ENCODE results near the gene MAPK14. TPM values are rescaled to one million over a fixed set of nuclear protein-coding genes. Genes with fewer than 3 reads are reported as not detected.
"Not testable (repeated sequence)": the region's sequence is repeated elsewhere in the genome, so short reads cannot be mapped to it uniquely, and the experiment has no call there.

MAPK14 gene
- total RNA-seq, 1 donor from 2014 or later, result 24.5 TPM

DNA sequence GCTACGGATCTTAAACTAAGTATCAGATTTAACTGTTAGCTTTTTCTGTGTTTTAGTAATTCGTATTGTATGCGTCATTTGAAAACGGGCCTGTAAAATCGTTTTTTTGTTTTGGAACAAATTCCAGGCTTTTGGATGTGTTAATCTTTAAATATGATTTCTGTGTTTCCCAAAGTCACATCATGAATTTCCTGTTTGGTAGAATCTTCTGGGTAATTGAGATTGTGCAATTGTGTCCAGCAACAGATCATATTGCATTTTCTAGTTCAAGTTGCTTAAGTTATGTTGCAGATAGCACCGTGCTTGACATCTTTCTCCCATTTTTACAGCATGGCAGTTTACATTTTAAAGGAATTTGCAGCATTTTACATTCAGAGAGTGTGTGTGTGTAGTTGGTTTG is 1.9 kb downstream of the MAPK14 start:
- Histone ChIP-seq H3K4me3 (peak overlapping the region; percentile 97), H3K9me3 (replicated peaks) (no peaks in the 10 kb centered on the region), H3K4me1 (peaks cover 65% of the 10 kb centered on the region), H3K36me3 (no peaks in the 10 kb centered on the region), H3K27ac (replicated peaks) (peak overlapping the region; percentile 96), H3K27me3 (ENCODE audit: low read depth) (peaks cover 5% of the 10 kb centered on the region)
- no peak for DNase-seq
- intact Hi-C loops (cut with micrococcal nuclease), result no loop called here
- TF ChIP-seq, protein P1, sequence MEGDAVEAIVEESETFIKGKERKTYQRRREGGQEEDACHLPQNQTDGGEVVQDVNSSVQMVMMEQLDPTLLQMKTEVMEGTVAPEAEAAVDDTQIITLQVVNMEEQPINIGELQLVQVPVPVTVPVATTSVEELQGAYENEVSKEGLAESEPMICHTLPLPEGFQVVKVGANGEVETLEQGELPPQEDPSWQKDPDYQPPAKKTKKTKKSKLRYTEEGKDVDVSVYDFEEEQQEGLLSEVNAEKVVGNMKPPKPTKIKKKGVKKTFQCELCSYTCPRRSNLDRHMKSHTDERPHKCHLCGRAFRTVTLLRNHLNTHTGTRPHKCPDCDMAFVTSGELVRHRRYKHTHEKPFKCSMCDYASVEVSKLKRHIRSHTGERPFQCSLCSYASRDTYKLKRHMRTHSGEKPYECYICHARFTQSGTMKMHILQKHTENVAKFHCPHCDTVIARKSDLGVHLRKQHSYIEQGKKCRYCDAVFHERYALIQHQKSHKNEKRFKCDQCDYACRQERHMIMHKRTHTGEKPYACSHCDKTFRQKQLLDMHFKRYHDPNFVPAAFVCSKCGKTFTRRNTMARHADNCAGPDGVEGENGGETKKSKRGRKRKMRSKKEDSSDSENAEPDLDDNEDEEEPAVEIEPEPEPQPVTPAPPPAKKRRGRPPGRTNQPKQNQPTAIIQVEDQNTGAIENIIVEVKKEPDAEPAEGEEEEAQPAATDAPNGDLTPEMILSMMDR (IDR thresholded peaks at IDR 0.05; ENCODE audit: borderline replicate concordance), result no peak

DNA sequence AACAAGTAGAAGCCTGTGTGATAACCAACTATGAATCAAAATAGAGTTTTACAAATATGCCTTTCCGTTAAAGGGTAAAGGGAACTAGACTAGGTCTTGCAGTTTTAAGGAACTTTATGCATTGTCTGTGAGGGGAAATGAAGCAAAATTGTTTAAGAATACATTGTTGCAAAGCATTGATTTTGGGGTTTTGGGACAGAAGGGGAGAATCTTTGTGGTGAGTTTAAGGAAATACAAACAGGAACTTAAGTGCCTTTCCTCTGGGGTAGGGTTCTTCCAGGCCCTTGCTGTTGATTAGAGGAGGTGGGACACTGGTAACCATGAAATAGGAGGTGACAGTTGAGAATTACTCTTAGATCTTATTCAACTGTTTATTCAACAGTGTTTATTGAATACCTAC is 4.7 kb downstream of the MAPK14 start:
- Histone ChIP-seq H3K36me3 (no peaks in the 10 kb centered on the region), H3K9me3 (replicated peaks) (no peaks in the 10 kb centered on the region), H3K4me3 (no peak overlapping the region), H3K27ac (replicated peaks) (no peak overlapping the region), H3K4me1 (peaks cover 90% of the 10 kb centered on the region), H3K27me3 (ENCODE audit: low read depth) (no peaks in the 10 kb centered on the region)
- intact Hi-C loops (cut with micrococcal nuclease), result no loop called here
- DNase-seq, result no peak
- TF ChIP-seq, protein P1 (IDR thresholded peaks at IDR 0.05; ENCODE audit: borderline replicate concordance), result no peak

DNA sequence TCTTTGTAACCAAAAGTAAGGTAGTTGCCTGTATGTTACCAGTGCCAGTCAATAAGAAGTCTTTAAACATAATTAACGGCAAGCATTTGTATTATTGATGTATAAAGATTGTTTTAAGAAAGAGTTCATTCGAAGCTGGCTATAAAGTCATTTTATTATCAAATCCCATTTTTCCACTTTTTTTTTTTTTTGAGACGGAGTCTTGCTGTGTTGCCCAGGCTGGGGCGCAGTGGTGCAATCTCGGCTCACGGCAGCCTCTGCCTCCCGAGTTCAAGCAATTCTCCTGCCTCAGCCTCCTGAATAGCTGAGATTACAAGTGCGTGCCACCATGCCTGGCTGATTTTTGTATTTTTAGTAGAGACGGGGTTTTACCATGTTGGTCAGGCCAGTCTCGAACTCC is 5.5 kb downstream of the MAPK14 start:
- H3K36me3 ChIP-seq; DNase-seq; intact Hi-C loops (cut with micrococcal nuclease); H3K9me3 ChIP-seq (replicated peaks); H3K27me3 ChIP-seq (ENCODE audit: low read depth); H3K27ac ChIP-seq (replicated peaks); H3K4me3 ChIP-seq: not testable (repeated sequence)
- peaks cover 94% of the 10 kb centered on the region for H3K4me1 ChIP-seq

DNA sequence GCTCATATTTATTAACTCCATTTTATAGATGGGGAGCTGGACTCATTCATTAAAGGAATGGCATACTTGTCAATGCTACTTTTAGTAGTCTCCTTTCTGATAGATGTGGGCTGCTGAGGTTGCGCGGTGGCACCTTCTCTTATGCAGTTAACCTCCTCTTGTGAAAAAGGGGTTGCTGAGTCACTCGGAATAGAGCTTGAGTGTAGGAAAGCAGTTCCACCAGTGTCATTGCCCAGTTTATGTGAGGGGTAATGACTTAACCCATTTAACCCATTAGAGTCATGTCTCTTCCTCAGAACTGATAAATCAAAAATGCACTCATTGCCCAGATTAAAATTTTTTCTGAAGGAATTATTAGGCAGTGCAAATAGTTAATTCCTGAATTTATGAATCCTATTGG is 6.3 kb downstream of the MAPK14 start:
- Histone ChIP-seq H3K9me3 (replicated peaks) (no peaks in the 10 kb centered on the region), H3K27me3 (ENCODE audit: low read depth) (no peaks in the 10 kb centered on the region), H3K4me1 (peaks cover 96% of the 10 kb centered on the region), H3K27ac (replicated peaks) (no peak overlapping the region), H3K36me3 (no peaks in the 10 kb centered on the region), H3K4me3 (no peak overlapping the region)
- TF ChIP-seq, protein P1 (IDR thresholded peaks at IDR 0.05; ENCODE audit: borderline replicate concordance), result no peak
- intact Hi-C loops (cut with micrococcal nuclease), result no loop called here
- DNase-seq, result no peak

DNA sequence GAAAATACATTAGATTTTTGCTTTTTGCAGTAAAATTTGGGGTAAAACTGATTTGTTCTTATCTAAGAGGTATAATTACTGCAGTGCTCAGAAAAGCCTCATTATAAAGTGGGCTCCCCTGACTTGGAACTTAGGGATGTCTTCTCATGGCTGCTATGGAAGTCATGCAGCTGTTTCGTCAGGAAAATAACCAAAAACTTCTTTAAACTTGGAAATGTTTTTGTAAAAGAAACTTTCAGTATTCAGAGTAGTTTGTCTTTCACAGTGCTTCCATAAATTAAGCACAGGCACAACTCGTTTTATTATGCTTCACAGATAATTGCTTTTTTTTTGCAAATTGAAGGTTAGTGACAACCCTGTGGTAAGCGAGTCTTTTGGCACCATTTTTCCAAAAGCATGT is 6.8 kb downstream of the MAPK14 start:
- Histone ChIP-seq H3K27me3 (ENCODE audit: low read depth) (no peaks in the 10 kb centered on the region), H3K9me3 (replicated peaks) (no peaks in the 10 kb centered on the region), H3K4me1 (peaks cover 97% of the 10 kb centered on the region), H3K4me3 (no peak overlapping the region), H3K27ac (replicated peaks) (no peak overlapping the region), H3K36me3 (no peaks in the 10 kb centered on the region)
- intact Hi-C loops (cut with micrococcal nuclease), result no loop called here
- TF ChIP-seq, protein P1 (IDR thresholded peaks at IDR 0.05; ENCODE audit: borderline replicate concordance), result no peak
- DNase-seq, result no peak

DNA sequence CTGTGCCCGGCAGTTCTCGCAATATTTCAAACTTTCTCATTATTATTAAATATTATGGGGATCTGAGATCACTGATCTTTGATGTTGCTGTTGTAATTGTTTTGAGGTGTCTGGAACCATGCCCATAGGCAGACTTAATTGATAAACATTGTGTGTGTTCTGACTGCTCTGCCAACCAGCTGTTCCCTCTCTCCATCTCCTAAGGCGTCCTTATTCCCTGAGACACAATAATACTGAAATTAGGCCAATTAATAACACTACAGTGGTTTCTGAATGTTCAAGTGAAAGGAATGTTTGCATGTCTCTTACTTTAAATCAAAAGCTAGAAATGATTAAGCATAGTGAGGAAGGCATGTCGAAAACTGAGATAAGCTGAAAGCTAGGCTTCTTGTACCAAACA is 7.6 kb downstream of the MAPK14 start:
- TF ChIP-seq, protein P1 (IDR thresholded peaks at IDR 0.05; ENCODE audit: borderline replicate concordance), result no peak
- Histone ChIP-seq H3K4me1 (peaks cover 97% of the 10 kb centered on the region), H3K36me3 (no peaks in the 10 kb centered on the region), H3K9me3 (replicated peaks) (no peaks in the 10 kb centered on the region), H3K27me3 (ENCODE audit: low read depth) (no peaks in the 10 kb centered on the region), H3K27ac (replicated peaks) (no peak overlapping the region), H3K4me3 (no peak overlapping the region)
- no peak for DNase-seq
- intact Hi-C loops (cut with micrococcal nuclease), result no loop called here
